ENCODE results near the gene ZNF207. TPM values are rescaled to one million over a fixed set of nuclear protein-coding genes. Genes with fewer than 3 reads are reported as not detected.
A peak's percentile ranks its signal among the peaks of the same experiment; 100 is the strongest.

Gene ZNF207
- total and polyA plus RNA-seq, 9 of the 15 experiments (the other 6 are each of a cell fraction or from before 2014, with no cell fraction given): 123 to 370 (median 250) TPM

GRCh38 chr17:32342603-32343325 lies 7.2 kb upstream of the ZNF207 start:
- H3K9ac ChIP-seq (ENCODE audit: insufficient read depth in 1 of 2, low read depth in 2 of 2, low read length in 2 of 2): peak overlapping the region; percentile 56 to 74; a peak in 3 of 4 replicates
- intact Hi-C loops (cut with micrococcal nuclease): loop anchor here (2.0 kb wide), 1 partner anchor 102 kb away; the partner anchor contains the start of gene PSMD11
- FAIRE-seq: no peak
- TF ChIP-seq NRF1 (conservative IDR thresholded peaks at IDR 0.05 in 1 of 2, IDR thresholded peaks at IDR 0.05 in 1 of 2): peak; percentile 47; a peak in 3 of 4 replicates
- TF ChIP-seq MNT (conservative IDR thresholded peaks at IDR 0.05): 0 out of 4 replicates have a peak, but pooled peaks of 1 of the 2 experiments have one; percentile 0
- TF ChIP-seq COPS2 (conservative IDR thresholded peaks at IDR 0.05): no peak
- TF ChIP-seq GTF3C2 (IDR thresholded peaks at IDR 0.05; ENCODE audit: borderline replicate concordance, extremely low read depth, insufficient read length): peak; percentile 61
- no peak for TF ChIP-seq ESRRB (CRISPR knock-in tag; IDR thresholded peaks at IDR 0.05; ENCODE audit: borderline replicate concordance)
- no peak for TF ChIP-seq BCLAF1 (IDR thresholded peaks at IDR 0.05; ENCODE audit: borderline replicate concordance in 1 of 2, control insufficient read depth in 1 of 2, low read depth in 2 of 2, low read length in 1 of 2)

More at GRCh38 chr17:32342603-32343325, 7.2 kb upstream of the ZNF207 start:
- WGBS (ENCODE audit: insufficient coverage, low coverage, missing lambda C conversion rate): 31% methylated on average over 14 of the region's 14 CpGs
- DNase-seq (ENCODE audit: extremely low read depth in 1 of 4, low spot score in 3 of 4) (peak in 1 of 4 experiments; percentile 58), ATAC-seq (peak; percentile 16)
- H3K9me3 ChIP-seq (replicated peaks; ENCODE audit: control insufficient read depth, insufficient read depth, low read depth, low read length): no peaks in the 10 kb centered on the region
- peaks cover 31 to 38% of the 10 kb centered on the region in 2 experiments for H3K4me1 ChIP-seq (replicated peaks in 1 of 2; ENCODE audit: control insufficient read depth in 2 of 2, insufficient read depth in 2 of 2, low read length in 2 of 2)
- H3K79me2 ChIP-seq (ENCODE audit: control insufficient read depth, insufficient read depth, low read length): peaks cover 18% of the 10 kb centered on the region; the same call in 2 of the 3 replicates
- ChIA-PET POLR2A (no interaction called here), CTCF (ENCODE audit: low intra/inter-chr PET ratio) (no interaction called here)
- H3K27me3 ChIP-seq (ENCODE audit: control insufficient read depth in 2 of 2, insufficient read depth in 2 of 2, low read length in 2 of 2): no peaks in the 10 kb centered on the region
- H3K9me1 ChIP-seq (ENCODE audit: control insufficient read depth, insufficient read depth, low read length): no peaks in the 10 kb centered on the region
- H2AFZ ChIP-seq (ENCODE audit: low read depth, low read length): peak overlapping the region; percentile 91
- H3K4me3 ChIP-seq: peak overlapping the region; percentile 55
- H3K27ac ChIP-seq (ENCODE audit: extremely low read depth, low read depth, low read length): peak overlapping the region; percentile 83
- H3K4me2 ChIP-seq (ENCODE audit: insufficient read depth, low read length): peak overlapping the region; percentile 97
- in situ Hi-C loops (cut with MboI): no loop called here
- H3K36me3 ChIP-seq (ENCODE audit: control insufficient read depth, insufficient read depth, low read length): peaks cover 5% of the 10 kb centered on the region; the same call in 1 of the 3 replicates
- H4K20me1 ChIP-seq (replicated peaks; ENCODE audit: control insufficient read depth, insufficient read depth, low read length): no peaks in the 10 kb centered on the region
- BruUV-seq (replicated peaks): no TSS peak
